C4-2B (cell line): Measurements from ENCODE around the gene CLSTN2.

ENCODE experiments used
- H3K27ac ChIP-seq: fragments of 450-650 bp; 2 replicates; pipeline ENCODE4 v1.5.1; 2017
- CTCF ChIP-seq: fragments of 450-650 bp; conservative IDR thresholded peaks from 2 replicates; pipeline ENCODE4 v1.5.1; 2017; ENCODE audit warnings: mild to moderate bottlenecking
- ZFX ChIP-seq: fragments of 450-650 bp; IDR thresholded peaks from 2 replicates; pipeline ENCODE4 v1.6.1; 2017

CLSTN2 gene

GRCh38 chr3:139935016-139935865, at the start of gene CLSTN2:
Gene CLSTN2, plus strand, starts transcription at chr3:139935185.
- TF ChIP-seq CTCF: peak; percentile 44
- no peak for TF ChIP-seq ZFX
- no peak within 1 kb of the TSS for H3K27ac ChIP-seq

GRCh38 chr3:139887431-139887830, 47.6 kb upstream of the CLSTN2 start:
- H3K27ac ChIP-seq: no peak overlapping the region
- TF ChIP-seq CTCF: no peak
- no peak for TF ChIP-seq ZFX

- TF ChIP-seq CTCF (no peak), ZFX (no peak)
- H3K27ac ChIP-seq: no peak overlapping the region
Measured at GRCh38 chr3:139888561-139889140, 46.3 kb upstream of the CLSTN2 start.

GRCh38 chr3:139893267-139893962, 41.6 kb upstream of the CLSTN2 start:
- no peak for TF ChIP-seq CTCF
- no peak for TF ChIP-seq ZFX
- H3K27ac ChIP-seq: no peak overlapping the region

GRCh38 chr3:139893963-139894642, 40.9 kb upstream of the CLSTN2 start:
- no peak for TF ChIP-seq CTCF
- TF ChIP-seq ZFX: no peak
- no peak overlapping the region for H3K27ac ChIP-seq

- TF ChIP-seq ZFX (no peak), CTCF (no peak)
- H3K27ac ChIP-seq: no peak overlapping the region
Measured at GRCh38 chr3:139894643-139894989, 40.4 kb upstream of the CLSTN2 start.

GRCh38 chr3:139897759-139898158, 37.2 kb upstream of the CLSTN2 start:
- H3K27ac ChIP-seq: no peak overlapping the region
- TF ChIP-seq CTCF (no peak), ZFX (no peak)
